Lower lobe of right lung (tissue), 2 donors: Measurements from ENCODE around the gene COL8A1. TPM values are rescaled to one million over a fixed set of nuclear protein-coding genes. Genes with fewer than 3 reads are reported as not detected.

Experiments
- ATAC-seq, 2 donors: fragments of 200-7000 bp; cut with Tn5 transposase; one replicate each; pipeline ENCODE4 v1.9.1; 2020 to 2022; ENCODE audit warnings: mild to moderate bottlenecking in 2 of 2, moderate library complexity in 2 of 2
- DNase-seq: peaks from one replicate; pipeline ENCODE4 v3.0.0-alpha.2; 2020
- H3K27ac ChIP-seq: fragments of 200-600 bp; one replicate; pipeline ENCODE4 v1.8.0; 2022
- H3K27me3 ChIP-seq: fragments of 200-600 bp; one replicate; pipeline ENCODE4 v1.8.0; 2022; ENCODE audit warnings: low read depth
- H3K36me3 ChIP-seq: fragments of 200-600 bp; one replicate; pipeline ENCODE4 v1.8.0; 2022; ENCODE audit warnings: mild to moderate bottlenecking
- H3K4me1 ChIP-seq: fragments of 200-600 bp; one replicate; pipeline ENCODE4 v1.8.0; 2022
- H3K4me3 ChIP-seq: fragments of 200-600 bp; one replicate; pipeline ENCODE4 v1.8.0; 2022; ENCODE audit warnings: mild to moderate bottlenecking
- H3K9me3 ChIP-seq: fragments of 200-600 bp; one replicate; pipeline ENCODE4 v1.8.0; 2022
- intact Hi-C: fragments of 100-400 bp; cut with DNase I; formaldehyde crosslinking; loops from one replicate; pipeline ENCODE4 v1.11.0; 2022
- total RNA-seq: library from RNA; stranded (reverse); fragmentation: NEBNext Ultra II Directional; extraction: Animal tissue kit (Norgen Biotek cat#: 25700); gene quantifications from one replicate; pipeline ENCODE4 v1.2.1, GENCODE V29; 2021
- TF ChIP-seq, protein P1 (sequence below): fragments of 200-600 bp; IDR thresholded peaks from one replicate; pipeline ENCODE4 v1.8.0; 2022; ENCODE audit warnings: antibody characterized with exemption, mild to moderate bottlenecking
- donor health status: DM: no; HTN: yes; CAD: no; lungs with severe emphysema.

Gene COL8A1
- total RNA-seq, 1 donor from 2014 or later, result 56.1 TPM

- Histone ChIP-seq H3K36me3 (peaks cover 1% of the 10 kb centered on the region), H3K4me3 (no peak overlapping the region), H3K27me3 (no peaks in the 10 kb centered on the region), H3K4me1 (no peaks in the 10 kb centered on the region), H3K27ac (no peak overlapping the region), H3K9me3 (no peaks in the 10 kb centered on the region)
- ATAC-seq (peak; percentile 79 to 93), DNase-seq (no peak)
- intact Hi-C loops, result no loop called here
- TF ChIP-seq, protein P1, sequence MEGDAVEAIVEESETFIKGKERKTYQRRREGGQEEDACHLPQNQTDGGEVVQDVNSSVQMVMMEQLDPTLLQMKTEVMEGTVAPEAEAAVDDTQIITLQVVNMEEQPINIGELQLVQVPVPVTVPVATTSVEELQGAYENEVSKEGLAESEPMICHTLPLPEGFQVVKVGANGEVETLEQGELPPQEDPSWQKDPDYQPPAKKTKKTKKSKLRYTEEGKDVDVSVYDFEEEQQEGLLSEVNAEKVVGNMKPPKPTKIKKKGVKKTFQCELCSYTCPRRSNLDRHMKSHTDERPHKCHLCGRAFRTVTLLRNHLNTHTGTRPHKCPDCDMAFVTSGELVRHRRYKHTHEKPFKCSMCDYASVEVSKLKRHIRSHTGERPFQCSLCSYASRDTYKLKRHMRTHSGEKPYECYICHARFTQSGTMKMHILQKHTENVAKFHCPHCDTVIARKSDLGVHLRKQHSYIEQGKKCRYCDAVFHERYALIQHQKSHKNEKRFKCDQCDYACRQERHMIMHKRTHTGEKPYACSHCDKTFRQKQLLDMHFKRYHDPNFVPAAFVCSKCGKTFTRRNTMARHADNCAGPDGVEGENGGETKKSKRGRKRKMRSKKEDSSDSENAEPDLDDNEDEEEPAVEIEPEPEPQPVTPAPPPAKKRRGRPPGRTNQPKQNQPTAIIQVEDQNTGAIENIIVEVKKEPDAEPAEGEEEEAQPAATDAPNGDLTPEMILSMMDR, result peak; percentile 56
Observed at GRCh38 chr3:99789011-99789721, 150.8 kb downstream of the COL8A1 start.

- no peak for DNase-seq
- TF ChIP-seq, protein P1, result no peak
- Histone ChIP-seq H3K4me1 (no peaks in the 10 kb centered on the region), H3K4me3 (no peak overlapping the region), H3K9me3 (no peaks in the 10 kb centered on the region), H3K36me3 (peaks cover 9% of the 10 kb centered on the region), H3K27ac (no peak overlapping the region), H3K27me3 (no peaks in the 10 kb centered on the region)
- ATAC-seq, result peak in 1 of 2 donors; percentile 25
- intact Hi-C loops, result no loop called here
Observed at GRCh38 chr3:99794485-99794884, 156.1 kb downstream of the COL8A1 start.

DNA sequence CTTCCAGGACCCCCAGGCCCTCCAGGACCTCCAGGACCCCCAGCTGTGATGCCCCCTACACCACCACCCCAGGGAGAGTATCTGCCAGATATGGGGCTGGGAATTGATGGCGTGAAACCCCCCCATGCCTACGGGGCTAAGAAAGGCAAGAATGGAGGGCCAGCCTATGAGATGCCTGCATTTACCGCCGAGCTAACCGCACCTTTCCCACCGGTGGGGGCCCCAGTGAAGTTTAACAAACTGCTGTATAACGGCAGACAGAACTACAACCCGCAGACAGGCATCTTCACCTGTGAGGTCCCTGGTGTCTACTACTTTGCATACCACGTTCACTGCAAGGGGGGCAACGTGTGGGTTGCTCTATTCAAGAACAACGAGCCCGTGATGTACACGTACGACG is 157.2 kb downstream of the COL8A1 start:
- Histone ChIP-seq H3K36me3 (peaks cover 9% of the 10 kb centered on the region), H3K4me3 (no peak overlapping the region), H3K9me3 (no peaks in the 10 kb centered on the region), H3K4me1 (no peaks in the 10 kb centered on the region), H3K27ac (no peak overlapping the region), H3K27me3 (no peaks in the 10 kb centered on the region)
- TF ChIP-seq, protein P1, result no peak
- intact Hi-C loops, result no loop called here
- no peak for ATAC-seq
- no peak for DNase-seq

DNA sequence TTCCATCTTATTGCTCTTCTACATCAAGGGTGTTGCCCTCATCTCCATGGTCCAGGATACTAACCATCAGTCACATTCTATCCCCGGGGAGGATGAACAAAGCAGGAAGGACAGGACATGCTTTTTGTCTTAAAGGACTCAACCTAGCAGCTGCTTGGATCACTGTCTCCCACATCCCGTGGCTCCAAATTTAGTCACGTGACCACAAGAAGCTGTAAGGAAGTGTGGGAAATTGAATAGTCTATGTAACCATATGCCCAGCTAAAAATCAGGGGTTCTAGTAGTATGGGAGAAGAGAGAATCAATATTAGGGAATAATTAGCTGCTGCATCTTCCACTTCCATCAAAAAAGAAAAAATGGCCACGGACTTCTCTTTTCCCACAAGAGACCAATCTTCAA is 161.0 kb downstream of the COL8A1 start:
- no peaks in the 10 kb centered on the region for H3K4me1 ChIP-seq
- no peaks in the 10 kb centered on the region for H3K9me3 ChIP-seq
- H3K36me3 ChIP-seq, result peaks cover 5% of the 10 kb centered on the region
- intact Hi-C loops, result no loop called here
- TF ChIP-seq, protein P1, result no peak
- DNase-seq (no peak), ATAC-seq (no peak)
- no peak overlapping the region for H3K4me3 ChIP-seq
- no peaks in the 10 kb centered on the region for H3K27me3 ChIP-seq
- no peak overlapping the region for H3K27ac ChIP-seq

DNA sequence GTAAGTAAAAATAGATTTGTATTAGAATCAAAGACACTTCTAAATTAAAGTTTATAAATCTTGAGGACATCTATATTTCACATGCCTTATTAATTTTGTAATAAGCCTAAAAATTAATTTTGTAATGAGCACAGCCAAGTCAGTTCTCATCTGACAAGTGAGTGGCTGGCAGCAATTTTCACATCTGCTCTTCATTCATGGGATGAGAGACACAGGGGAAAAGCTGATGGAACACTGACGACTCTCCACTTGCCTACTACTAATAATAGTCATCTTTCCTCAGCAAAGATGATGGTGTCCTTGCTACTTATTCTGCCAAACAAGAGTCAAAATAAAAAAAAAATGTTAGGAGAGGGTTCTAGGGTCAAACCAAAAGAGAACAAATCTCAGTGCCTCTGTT is 164.9 kb downstream of the COL8A1 start:
- H3K36me3 ChIP-seq, result no peaks in the 10 kb centered on the region
- H3K27ac ChIP-seq, result no peak overlapping the region
- H3K4me1 ChIP-seq, result no peaks in the 10 kb centered on the region
- ATAC-seq (no peak), DNase-seq (no peak)
- H3K4me3 ChIP-seq, result no peak overlapping the region
- TF ChIP-seq, protein P1, result no peak
- intact Hi-C loops, result no loop called here
- H3K9me3 ChIP-seq, result peaks cover 10% of the 10 kb centered on the region
- H3K27me3 ChIP-seq, result no peaks in the 10 kb centered on the region
